HCT116 (cell line): ENCODE data around the gene DTNB. TPM values are rescaled to one million over a fixed set of nuclear protein-coding genes. Genes with fewer than 3 reads are reported as not detected.

ENCODE experiments used
- ATAC-seq: fragments of 200-7000 bp; cut with Tn5 transposase; 2 replicates; pipeline ENCODE4 v1.9.1; 2020; ENCODE audit warnings: mild to moderate bottlenecking, moderate library complexity
- BruUV-seq: library from RNA; stranded (reverse); fragments of 400-500 nt; replicated peaks from 2 replicates; lab custom pipeline; 2021; lab: Mats Ljungman, UMichigan
- CTCF ChIA-PET: fragments of 300-600 bp; sonication (Branson Sonifier 250); formaldehyde crosslinking; loops from one replicate; lab custom pipeline; 2021; ENCODE audit warnings: antibody characterized with exemption; lab: Charles Lee
- POLR2A ChIA-PET: fragments of 300-600, 350-600 bp; sonication (Branson Sonifier 250); formaldehyde crosslinking; loops from one replicate; lab custom pipeline; 2021; ENCODE audit warnings: antibody characterized with exemption; lab: Charles Lee
- RAD21 ChIA-PET, 2 experiments: fragments of 300-600 bp; sonication (Branson Sonifier 250); formaldehyde crosslinking; loops; one replicate each; lab custom pipeline; 2023; ENCODE audit warnings: low total read pairs in 2 of 2; ENCODE audit not compliant: uncharacterized antibody in 2 of 2, unreplicated experiment in 2 of 2, low non-redundant PET in 1 of 2; lab: Charles Lee
- DNase-seq: peaks from one replicate; pipeline ENCODE4 v3.0.0-alpha.2; 2010; ENCODE audit warnings: low read depth, low spot score
- H2AFZ ChIP-seq: fragments of 200-600 bp; shearing (Covaris generic), sonication (generic); 2 replicates; pipeline ENCODE4 v1.6.1; 2017; ENCODE audit warnings: low read depth, mixed run types, mixed read lengths, antibody characterized with exemption, low read length; ENCODE audit not compliant: poor library complexity, severe bottlenecking
- H3K27ac ChIP-seq: 2 replicates; pipeline ENCODE4 v1.5.1; 2012; ENCODE audit warnings: low read depth, low read length
- H3K27me3 ChIP-seq: fragments of 200-600 bp; sonication (generic); 2 replicates; pipeline ENCODE4 v1.6.1; 2016; ENCODE audit warnings: mixed run types, low read length, mixed read lengths; ENCODE audit not compliant: insufficient read depth
- H3K36me3 ChIP-seq, 2 experiments: fragments of 200-500 bp in 1 of 2; fragments of 200-600 bp in 1 of 2; sonication (Bioruptor generic) in 1 of 2; sonication (generic) in 1 of 2; 2 replicates each; pipeline versions ENCODE4 v1.5.1 to v1.6.1; 2014 to 2016; ENCODE audit warnings: low read length in 2 of 2, inconsistent platforms in 1 of 2, mixed read lengths in 1 of 2, mixed run types in 1 of 2; ENCODE audit not compliant: insufficient read depth in 2 of 2, control insufficient read depth in 1 of 2
- H3K4me1 ChIP-seq, 2 experiments: fragments of 200-600 bp in 1 of 2; sonication (generic) in 1 of 2; 2 replicates each; pipeline versions ENCODE4 v1.5.1 to v1.6.1; 2012 to 2017; ENCODE audit warnings: low read length in 2 of 2, inconsistent platforms in 1 of 2, mild to moderate bottlenecking in 1 of 2, mixed read lengths in 1 of 2, mixed run types in 1 of 2, moderate library complexity in 1 of 2; ENCODE audit not compliant: insufficient read depth in 2 of 2, control insufficient read depth in 1 of 2
- H3K4me2 ChIP-seq: fragments of 200-600 bp; sonication (generic); 2 replicates; pipeline ENCODE4 v1.6.1; 2017; ENCODE audit warnings: mixed run types, low read length, mixed read lengths
- H3K4me3 ChIP-seq, 2 experiments: fragments of 200-600 bp in 1 of 2; sonication (generic) in 1 of 2; replicated peaks in 1 of 2; 2 replicates each; pipeline ENCODE4 v1.5.1; 2011 to 2016; ENCODE audit warnings: low read length in 2 of 2, control low read depth in 1 of 2, low read depth in 1 of 2, mild to moderate bottlenecking in 1 of 2, mixed read lengths in 1 of 2, mixed run types in 1 of 2
- H3K79me2 ChIP-seq: fragments of 200-600 bp; sonication (generic); 2 replicates; pipeline ENCODE4 v1.6.1; 2017; ENCODE audit warnings: mild to moderate bottlenecking, mixed run types, low read length, moderate library complexity, mixed read lengths; ENCODE audit not compliant: insufficient read depth
- H3K9ac ChIP-seq: fragments of 200-600 bp; sonication (generic); 2 replicates; pipeline ENCODE4 v1.6.1; 2016; ENCODE audit warnings: low read length, mixed read lengths
- H3K9me2 ChIP-seq: fragments of 200-600 bp; sonication (generic), shearing (Covaris generic); 2 replicates; pipeline ENCODE4 v1.6.1; 2017; ENCODE audit warnings: mixed run types, mild to moderate bottlenecking, moderate library complexity; ENCODE audit not compliant: insufficient read depth
- H3K9me3 ChIP-seq, 2 experiments: fragments of 200-500 bp in 1 of 2; fragments of 200-600 bp in 1 of 2; sonication (Bioruptor generic) in 1 of 2; sonication (generic) in 1 of 2; 2 replicates each; pipeline ENCODE4 v1.6.1; 2014 to 2017; ENCODE audit warnings: low read length in 2 of 2, mixed read lengths in 2 of 2, inconsistent platforms in 1 of 2, low read depth in 1 of 2, mild to moderate bottlenecking in 1 of 2, mixed run types in 1 of 2, moderate library complexity in 1 of 2; ENCODE audit not compliant: control insufficient read depth in 1 of 2, insufficient read depth in 1 of 2
- H4K20me1 ChIP-seq: fragments of 200-600 bp; sonication (generic), shearing (Covaris generic); 2 replicates; pipeline ENCODE4 v1.6.1; 2017; ENCODE audit warnings: mixed run types, mild to moderate bottlenecking, moderate library complexity; ENCODE audit not compliant: insufficient read depth
- CBX3 ChIP-seq: IDR thresholded peaks from 2 replicates; pipeline ENCODE4 v1.6.1; 2012; ENCODE audit warnings: low read depth
- CEBPB ChIP-seq: IDR thresholded peaks from 2 replicates; pipeline ENCODE4 v1.6.1; 2012; ENCODE audit warnings: low read depth
- EGR1 ChIP-seq: IDR thresholded peaks from 2 replicates; pipeline ENCODE4 v1.6.1; 2012; ENCODE audit warnings: low read depth
- ELF1 ChIP-seq: IDR thresholded peaks from 2 replicates; pipeline ENCODE4 v1.6.1; 2012; ENCODE audit warnings: low read depth, borderline replicate concordance
- EZH2 ChIP-seq: fragments of 200-600 bp; sonication (generic); IDR thresholded peaks from 2 replicates; pipeline ENCODE4 v1.6.1; 2017; ENCODE audit warnings: antibody characterized with exemption, mixed run types
- EZH2phosphoT487 ChIP-seq: fragments of 200-600 bp; IDR thresholded peaks from 2 replicates; pipeline ENCODE4 v1.6.1; 2018; ENCODE audit warnings: antibody characterized with exemption, borderline replicate concordance
- FOSL1 ChIP-seq: IDR thresholded peaks from 2 replicates; pipeline ENCODE4 v1.6.1; 2012; ENCODE audit warnings: low read depth
- POLR2A ChIP-seq: IDR thresholded peaks from 2 replicates; pipeline ENCODE4 v1.7.0; 2011; ENCODE audit warnings: borderline replicate concordance; ENCODE audit not compliant: insufficient read depth, insufficient read length; ENCODE audit errors: extremely low read depth
- RAD21 ChIP-seq: IDR thresholded peaks from 2 replicates; pipeline ENCODE4 v1.6.1; 2012; ENCODE audit warnings: low read depth, mild to moderate bottlenecking
- SIN3A ChIP-seq: IDR thresholded peaks from 2 replicates; pipeline ENCODE4 v1.6.1; 2012; ENCODE audit warnings: low read depth
- SP1 ChIP-seq: IDR thresholded peaks from 2 replicates; pipeline ENCODE4 v1.6.1; 2012; ENCODE audit warnings: low read depth
- TCF7L2 ChIP-seq: IDR thresholded peaks from 2 replicates; pipeline ENCODE4 v1.7.0; 2011; ENCODE audit warnings: borderline replicate concordance, inconsistent platforms; ENCODE audit not compliant: insufficient read depth, insufficient read length; ENCODE audit errors: extremely low read depth
- YY1 ChIP-seq: IDR thresholded peaks from 2 replicates; pipeline ENCODE4 v1.6.1; 2011; ENCODE audit warnings: low read length, low read depth, moderate library complexity, mild to moderate bottlenecking; ENCODE audit not compliant: insufficient replicate concordance; ENCODE audit errors: extremely low read depth
- ZFX ChIP-seq: fragments of 450-650 bp; IDR thresholded peaks from 2 replicates; pipeline ENCODE4 v1.6.1; 2017
- ZNF274 ChIP-seq: fragments of 200-500 bp; sonication (Bioruptor generic); IDR thresholded peaks from 2 replicates; pipeline ENCODE4 v1.6.1; 2014; ENCODE audit warnings: mild to moderate bottlenecking, low read depth, low read length, inconsistent platforms
- intact Hi-C: fragments of 100-400 bp; cut with micrococcal nuclease; formaldehyde crosslinking; loops from 2 replicates; pipeline ENCODE4 v1.10.0; 2022
- total RNA-seq: library from RNA; stranded (reverse); gene quantifications from one replicate; pipeline ENCODE4 v1.2.1, GENCODE V29; 2021; ENCODE audit not compliant: unreplicated experiment
- TF ChIP-seq, protein P1 (sequence below): IDR thresholded peaks from 2 replicates; pipeline ENCODE4 v1.6.1; 2011; ENCODE audit warnings: mild to moderate bottlenecking, low read length, moderate library complexity; ENCODE audit not compliant: insufficient replicate concordance; ENCODE audit errors: extremely low read depth
- TF ChIP-seq, protein P2 (sequence below): IDR thresholded peaks from 2 replicates; pipeline ENCODE4 v1.6.1; 2012; ENCODE audit warnings: low read depth
- TF ChIP-seq, protein P3 (sequence below): IDR thresholded peaks from 2 replicates; pipeline ENCODE4 v1.6.1; 2012

Gene DTNB
- total RNA-seq, 1 experiment from 2014 or later: 30.2 TPM

DNA sequence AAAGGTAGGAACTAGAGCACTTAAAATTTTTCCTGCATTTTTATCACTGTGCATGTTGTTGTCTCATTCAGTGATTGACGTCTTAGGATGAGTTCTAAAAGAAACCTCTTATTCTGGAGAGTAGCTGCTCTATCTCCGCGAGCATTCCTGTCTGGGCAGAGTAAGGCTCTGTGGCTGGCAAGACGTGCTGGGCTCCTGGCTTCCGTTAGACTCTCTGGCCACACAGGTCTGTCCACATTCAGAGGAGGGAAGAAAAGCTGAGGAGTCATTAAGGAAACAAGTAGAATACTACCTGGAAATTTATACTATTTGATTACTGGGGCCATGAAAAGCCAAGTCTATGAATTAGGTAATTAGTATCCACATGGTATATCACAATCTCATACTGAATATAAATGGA lies 193.6 kb downstream of the DTNB start:
- intact Hi-C loops: no loop called here
- Histone ChIP-seq H3K36me3 (no peaks in the 10 kb centered on the region), H3K9me3 (peaks cover 0 to 7% of the 10 kb centered on the region in 2 experiments; a peak in 1 of 4 replicates), H3K4me1 (no peaks in the 10 kb centered on the region), H3K4me2 (no peak overlapping the region), H4K20me1 (no peaks in the 10 kb centered on the region), H3K9me2 (no peaks in the 10 kb centered on the region), H3K79me2 (no peaks in the 10 kb centered on the region), H2AFZ (no peak overlapping the region), H3K4me3 (no peak overlapping the region), H3K27ac (no peak overlapping the region), H3K9ac (no peak overlapping the region), H3K27me3 (no peaks in the 10 kb centered on the region)
- TF ChIP-seq, protein P1, sequence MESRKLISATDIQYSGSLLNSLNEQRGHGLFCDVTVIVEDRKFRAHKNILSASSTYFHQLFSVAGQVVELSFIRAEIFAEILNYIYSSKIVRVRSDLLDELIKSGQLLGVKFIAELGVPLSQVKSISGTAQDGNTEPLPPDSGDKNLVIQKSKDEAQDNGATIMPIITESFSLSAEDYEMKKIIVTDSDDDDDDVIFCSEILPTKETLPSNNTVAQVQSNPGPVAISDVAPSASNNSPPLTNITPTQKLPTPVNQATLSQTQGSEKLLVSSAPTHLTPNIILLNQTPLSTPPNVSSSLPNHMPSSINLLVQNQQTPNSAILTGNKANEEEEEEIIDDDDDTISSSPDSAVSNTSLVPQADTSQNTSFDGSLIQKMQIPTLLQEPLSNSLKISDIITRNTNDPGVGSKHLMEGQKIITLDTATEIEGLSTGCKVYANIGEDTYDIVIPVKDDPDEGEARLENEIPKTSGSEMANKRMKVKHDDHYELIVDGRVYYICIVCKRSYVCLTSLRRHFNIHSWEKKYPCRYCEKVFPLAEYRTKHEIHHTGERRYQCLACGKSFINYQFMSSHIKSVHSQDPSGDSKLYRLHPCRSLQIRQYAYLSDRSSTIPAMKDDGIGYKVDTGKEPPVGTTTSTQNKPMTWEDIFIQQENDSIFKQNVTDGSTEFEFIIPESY: no peak
- TF ChIP-seq POLR2A: no peak
- no peak for TF ChIP-seq EZH2
- TF ChIP-seq, protein P2, sequence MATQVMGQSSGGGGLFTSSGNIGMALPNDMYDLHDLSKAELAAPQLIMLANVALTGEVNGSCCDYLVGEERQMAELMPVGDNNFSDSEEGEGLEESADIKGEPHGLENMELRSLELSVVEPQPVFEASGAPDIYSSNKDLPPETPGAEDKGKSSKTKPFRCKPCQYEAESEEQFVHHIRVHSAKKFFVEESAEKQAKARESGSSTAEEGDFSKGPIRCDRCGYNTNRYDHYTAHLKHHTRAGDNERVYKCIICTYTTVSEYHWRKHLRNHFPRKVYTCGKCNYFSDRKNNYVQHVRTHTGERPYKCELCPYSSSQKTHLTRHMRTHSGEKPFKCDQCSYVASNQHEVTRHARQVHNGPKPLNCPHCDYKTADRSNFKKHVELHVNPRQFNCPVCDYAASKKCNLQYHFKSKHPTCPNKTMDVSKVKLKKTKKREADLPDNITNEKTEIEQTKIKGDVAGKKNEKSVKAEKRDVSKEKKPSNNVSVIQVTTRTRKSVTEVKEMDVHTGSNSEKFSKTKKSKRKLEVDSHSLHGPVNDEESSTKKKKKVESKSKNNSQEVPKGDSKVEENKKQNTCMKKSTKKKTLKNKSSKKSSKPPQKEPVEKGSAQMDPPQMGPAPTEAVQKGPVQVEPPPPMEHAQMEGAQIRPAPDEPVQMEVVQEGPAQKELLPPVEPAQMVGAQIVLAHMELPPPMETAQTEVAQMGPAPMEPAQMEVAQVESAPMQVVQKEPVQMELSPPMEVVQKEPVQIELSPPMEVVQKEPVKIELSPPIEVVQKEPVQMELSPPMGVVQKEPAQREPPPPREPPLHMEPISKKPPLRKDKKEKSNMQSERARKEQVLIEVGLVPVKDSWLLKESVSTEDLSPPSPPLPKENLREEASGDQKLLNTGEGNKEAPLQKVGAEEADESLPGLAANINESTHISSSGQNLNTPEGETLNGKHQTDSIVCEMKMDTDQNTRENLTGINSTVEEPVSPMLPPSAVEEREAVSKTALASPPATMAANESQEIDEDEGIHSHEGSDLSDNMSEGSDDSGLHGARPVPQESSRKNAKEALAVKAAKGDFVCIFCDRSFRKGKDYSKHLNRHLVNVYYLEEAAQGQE: no peak
- TF ChIP-seq TCF7L2: no peak
- TF ChIP-seq FOSL1: no peak
- TF ChIP-seq YY1: no peak
- TF ChIP-seq EZH2phosphoT487: no peak
- TF ChIP-seq, protein P3, sequence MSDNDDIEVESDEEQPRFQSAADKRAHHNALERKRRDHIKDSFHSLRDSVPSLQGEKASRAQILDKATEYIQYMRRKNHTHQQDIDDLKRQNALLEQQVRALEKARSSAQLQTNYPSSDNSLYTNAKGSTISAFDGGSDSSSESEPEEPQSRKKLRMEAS: no peak
- no peak for TF ChIP-seq ELF1
- no peak for TF ChIP-seq ZFX
- TF ChIP-seq CBX3: no peak
- no peak for TF ChIP-seq ZNF274
- no peak for TF ChIP-seq CEBPB
- no peak for TF ChIP-seq SIN3A
- no peak for TF ChIP-seq RAD21
- TF ChIP-seq SP1: no peak
- no peak for TF ChIP-seq EGR1
- no TSS peak for BruUV-seq
- ChIA-PET RAD21 (no interaction called here), CTCF (no interaction called here), POLR2A (no interaction called here)
- DNase-seq (no peak), ATAC-seq (no peak)
